HG02610 (cell line): ENCODE measurements around the gene NECAP2.
"Not testable (repeated sequence)": the region's sequence is repeated elsewhere in the genome, so short reads cannot be mapped to it uniquely, and the experiment has no call there.

Experiments
- ATAC-seq: cut with Tn5 transposase; IDR thresholded peaks from one replicate; pipeline ENCODE4 v1.9.1; 2021; ENCODE audit warnings: mild to moderate bottlenecking, moderate library complexity; ENCODE audit not compliant: unreplicated experiment

NECAP2 gene

DNA sequence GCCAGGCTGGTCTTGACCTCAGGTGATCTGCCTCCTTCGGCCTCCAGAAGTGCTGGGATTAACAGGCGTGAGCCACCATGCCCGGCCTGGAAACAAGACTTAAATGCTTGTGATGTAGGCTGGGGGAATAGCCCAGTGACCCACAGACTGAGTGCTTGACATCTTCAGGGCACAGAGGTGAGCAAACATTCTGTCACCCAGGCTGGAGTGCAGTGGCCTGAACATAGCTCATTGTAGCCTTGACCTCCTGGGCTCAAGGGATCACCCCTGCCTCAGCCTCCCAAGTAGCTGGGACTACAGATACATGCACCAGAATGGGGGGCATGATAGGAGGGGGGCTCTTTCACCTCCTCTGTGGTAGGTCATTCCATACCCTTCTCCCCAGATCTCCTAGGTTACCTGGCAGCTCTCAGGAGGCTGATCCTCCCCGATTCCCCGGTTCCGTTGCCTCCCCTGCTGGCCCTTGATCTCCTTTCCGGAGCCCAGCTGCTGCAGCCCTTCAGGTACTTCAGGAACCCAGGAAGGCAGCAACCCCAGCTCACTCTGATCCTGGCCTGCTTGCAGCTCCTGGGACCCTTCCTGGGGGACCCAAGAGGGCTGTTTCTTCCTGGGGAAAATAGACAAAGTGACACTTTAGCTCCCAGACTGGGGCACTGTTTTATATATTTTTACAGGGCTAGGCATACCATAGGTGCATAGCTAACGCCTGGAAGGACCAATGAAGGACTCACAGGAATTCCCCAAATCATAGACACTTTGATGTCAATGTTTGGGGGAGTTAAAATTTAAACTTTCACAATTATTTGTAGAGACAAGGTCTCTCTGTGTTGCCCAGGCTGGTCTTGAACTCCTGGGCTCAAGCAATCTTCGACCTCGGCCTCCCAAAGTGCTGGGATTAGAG lies 15.1 kb upstream of the NECAP2 start:
- no peak for ATAC-seq

DNA sequence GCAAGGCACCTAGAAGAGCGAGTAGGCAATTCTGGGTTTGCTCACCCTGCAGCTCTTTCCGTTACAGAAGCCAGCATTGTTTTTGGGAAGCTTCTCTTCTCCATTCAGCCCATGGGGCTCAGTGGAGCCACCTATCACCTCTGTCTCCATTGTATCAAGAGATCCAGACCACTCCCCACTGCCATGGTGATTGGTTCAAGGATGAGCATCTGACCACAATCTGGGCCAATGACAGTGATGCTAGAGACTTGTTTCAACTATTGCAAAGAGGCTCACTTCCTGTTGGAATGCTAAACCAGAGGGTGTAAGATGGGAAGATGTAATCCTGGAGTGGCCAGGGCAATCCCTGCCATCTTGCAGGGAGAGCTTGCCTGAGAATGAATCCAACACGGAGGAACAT lies 9.9 kb upstream of the NECAP2 start:
- ATAC-seq: no peak

GRCh38 chr1:16433030-16433429 lies 7.5 kb upstream of the NECAP2 start:
- ATAC-seq: no peak

DNA sequence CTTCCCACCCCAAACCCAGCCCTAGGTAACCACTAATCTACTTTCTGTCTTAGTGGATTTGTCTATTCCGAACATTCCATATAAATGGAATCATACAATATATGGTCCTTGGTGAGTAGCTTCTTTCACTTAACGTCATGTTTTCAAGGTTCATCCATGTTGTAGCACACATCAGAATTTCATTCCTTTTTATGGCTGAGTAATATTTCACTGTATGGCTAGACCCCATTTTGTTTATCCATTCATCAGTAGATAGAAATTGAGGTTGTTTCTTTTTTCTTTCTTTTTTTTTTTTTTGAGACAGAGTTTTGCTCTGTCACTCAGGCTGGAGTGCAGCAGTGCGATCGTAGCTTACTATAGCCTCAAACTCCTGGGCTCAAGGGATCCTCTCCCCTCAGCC lies 6.5 kb upstream of the NECAP2 start:
- ATAC-seq: no peak

DNA sequence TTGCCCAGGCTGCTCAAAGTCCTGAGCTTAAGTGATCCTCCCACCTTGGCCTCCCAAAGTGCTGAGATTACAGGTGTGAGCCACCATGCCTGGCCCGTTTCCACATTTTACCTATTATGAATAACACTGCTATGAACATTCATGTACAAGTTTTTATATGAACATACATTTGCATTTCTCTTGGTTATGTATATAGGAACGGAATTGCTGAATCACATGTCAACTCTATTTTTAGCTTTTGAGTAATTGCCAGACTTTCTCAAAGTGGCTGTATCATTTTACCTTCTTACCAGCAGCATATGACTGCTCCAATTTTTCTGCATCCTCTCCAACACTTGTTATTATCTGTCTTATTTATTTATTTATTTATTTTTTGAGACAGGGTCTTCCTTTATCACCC lies 6.0 kb upstream of the NECAP2 start:
- ATAC-seq: no peak

GRCh38 chr1:16436946-16437474 lies 3.5 kb upstream of the NECAP2 start, which contains the start of gene SPATA21:
Gene SPATA21, minus strand, starts transcription at chr1:16437424. Its CDS starts 6,053 bp downstream, at chr1:16431371.
- ATAC-seq: no peak

- no peak for ATAC-seq
These were observed 2.0 kb upstream of the NECAP2 start for GRCh38 chr1:16438516-16438915.

DNA sequence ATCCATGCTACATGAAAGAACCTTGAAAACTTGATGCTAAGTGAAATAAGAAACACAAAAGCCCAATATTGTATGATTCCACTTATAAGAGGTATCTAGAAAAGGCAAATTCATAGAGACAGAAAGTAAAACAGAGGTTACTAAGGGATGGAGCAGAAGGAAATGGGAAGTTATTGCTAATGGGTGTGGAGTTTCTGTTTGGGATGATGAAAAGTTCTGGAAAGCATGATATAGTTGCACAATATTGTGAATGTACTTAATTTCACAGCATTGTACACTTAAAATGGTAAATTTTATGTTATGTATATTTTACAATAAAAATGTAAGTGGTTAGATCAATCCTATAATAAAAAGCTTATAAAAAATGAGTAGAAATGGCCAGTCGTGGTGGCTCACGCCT lies 1.6 kb upstream of the NECAP2 start:
- ATAC-seq: no peak

GRCh38 chr1:16440131-16440469 lies 424 bp upstream of the NECAP2 start:
- ATAC-seq: no peak

DNA sequence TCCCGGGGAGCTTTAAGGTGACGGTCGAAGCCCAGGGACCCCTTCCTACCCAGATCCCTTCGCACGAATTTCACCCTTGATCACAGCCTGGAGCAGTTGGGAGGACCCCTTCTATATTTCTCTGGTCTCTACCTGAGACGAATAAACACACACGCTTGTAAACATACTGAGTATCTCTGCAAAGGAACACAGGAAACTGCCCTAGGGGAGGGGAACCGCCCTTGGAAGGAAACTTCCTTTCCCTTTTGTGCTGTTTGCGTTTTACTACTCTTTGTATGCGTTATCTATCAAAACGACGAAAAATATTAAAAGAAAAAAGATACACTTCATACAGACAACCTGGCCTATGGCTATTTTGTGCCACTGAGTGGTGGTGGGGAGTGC lies 750 bp downstream of the NECAP2 start:
- ATAC-seq: no peak

DNA sequence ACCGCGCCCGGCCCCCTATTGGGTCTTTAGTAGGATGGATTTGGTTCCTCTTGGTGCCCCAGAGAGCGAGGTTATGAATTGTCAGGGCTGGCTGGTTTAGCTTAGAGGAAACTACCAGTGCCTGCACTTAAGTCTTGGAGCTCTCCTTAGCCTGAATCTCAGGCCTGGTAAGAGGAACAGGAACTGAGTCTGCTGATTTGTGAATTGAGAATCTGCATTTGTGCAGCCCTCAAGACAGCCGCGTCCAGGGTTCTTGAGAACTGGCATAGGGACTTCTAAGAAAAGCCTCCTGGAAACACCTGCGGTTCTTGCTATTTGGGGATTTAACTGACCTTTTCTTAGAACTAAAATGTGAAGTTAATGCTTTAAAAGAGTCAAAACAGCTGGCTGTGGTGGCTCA lies 1.7 kb downstream of the NECAP2 start:
- ATAC-seq: no peak

DNA sequence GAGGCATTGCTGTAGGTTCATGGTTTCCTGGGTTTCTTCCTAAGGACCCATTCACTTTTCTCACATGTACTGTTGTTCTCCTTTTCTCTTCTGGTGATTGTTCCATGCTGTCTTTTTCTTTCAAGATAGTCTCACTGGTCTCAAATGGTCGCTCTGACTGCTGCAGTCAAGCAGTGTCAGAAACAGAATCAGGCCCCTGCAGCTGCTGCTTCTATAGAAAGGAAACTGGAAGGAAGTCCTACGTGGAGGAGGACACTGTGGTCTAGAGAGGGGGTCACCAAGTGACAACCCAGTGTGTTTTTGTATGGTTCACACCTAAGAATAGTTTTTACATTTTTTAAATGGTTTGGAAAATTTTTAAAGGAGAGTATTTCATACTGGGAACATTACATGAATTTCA lies 2.4 kb downstream of the NECAP2 start:
- ATAC-seq: no peak

DNA sequence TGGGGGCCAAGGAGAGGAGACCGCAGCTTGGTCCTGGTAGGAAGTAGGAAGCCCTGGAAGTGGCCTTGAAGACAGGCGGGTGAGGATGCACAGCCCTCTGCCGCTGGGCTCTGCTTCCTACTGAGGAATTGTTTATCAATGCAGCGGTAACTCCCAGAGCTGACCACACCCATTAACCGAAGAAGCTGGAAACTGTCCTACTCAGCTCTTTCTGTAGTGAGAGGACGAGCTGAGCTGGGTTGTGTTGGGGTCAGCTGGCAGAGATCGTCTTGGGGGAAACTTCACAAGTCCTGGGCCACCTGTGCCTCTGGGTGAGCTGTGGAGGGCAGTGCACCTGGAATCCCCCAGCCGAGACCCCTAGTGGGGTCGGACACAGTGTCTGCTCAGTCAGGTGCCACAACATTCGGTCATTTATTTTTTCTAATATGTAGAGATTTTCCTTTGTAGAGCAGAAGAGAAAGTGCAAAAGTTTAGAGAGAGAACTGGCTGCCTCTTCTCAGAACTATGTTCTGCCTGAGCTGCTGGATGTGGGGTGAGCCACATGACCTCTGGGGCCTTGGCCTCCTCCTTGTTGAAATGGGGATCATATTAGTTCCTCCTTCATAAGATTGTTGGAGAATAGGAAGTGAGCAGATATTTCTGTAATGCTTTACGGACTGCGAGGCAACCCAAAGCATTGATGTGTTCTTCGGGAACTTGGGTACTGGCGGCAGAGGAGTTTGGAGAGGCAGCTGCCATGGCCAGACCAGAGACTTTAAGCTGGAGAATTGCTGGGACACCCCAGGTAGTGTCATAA lies 3.6 kb downstream of the NECAP2 start:
- ATAC-seq: no peak

GRCh38 chr1:16445052-16445451 lies 4.5 kb downstream of the NECAP2 start:
- ATAC-seq: no peak

DNA sequence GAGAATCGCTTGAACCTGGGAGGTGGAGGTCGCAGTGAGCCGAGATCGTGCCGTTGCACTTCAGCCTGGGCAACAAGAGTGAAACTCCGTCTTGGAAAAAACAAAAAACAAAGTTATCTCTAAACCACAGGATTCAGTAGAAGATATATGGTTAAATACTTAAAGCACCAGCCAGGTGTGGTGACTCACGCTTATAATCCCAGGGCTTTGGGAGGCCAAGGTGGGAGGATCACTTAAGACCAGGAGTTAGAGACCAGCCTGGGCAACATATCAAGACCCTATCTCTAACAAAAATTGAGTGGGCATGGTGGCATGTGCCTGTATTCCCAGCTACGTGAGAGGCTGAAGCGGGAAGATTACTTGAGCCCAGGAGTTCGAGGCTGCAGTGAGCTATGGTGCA lies 5.6 kb downstream of the NECAP2 start:
- ATAC-seq: no peak

DNA sequence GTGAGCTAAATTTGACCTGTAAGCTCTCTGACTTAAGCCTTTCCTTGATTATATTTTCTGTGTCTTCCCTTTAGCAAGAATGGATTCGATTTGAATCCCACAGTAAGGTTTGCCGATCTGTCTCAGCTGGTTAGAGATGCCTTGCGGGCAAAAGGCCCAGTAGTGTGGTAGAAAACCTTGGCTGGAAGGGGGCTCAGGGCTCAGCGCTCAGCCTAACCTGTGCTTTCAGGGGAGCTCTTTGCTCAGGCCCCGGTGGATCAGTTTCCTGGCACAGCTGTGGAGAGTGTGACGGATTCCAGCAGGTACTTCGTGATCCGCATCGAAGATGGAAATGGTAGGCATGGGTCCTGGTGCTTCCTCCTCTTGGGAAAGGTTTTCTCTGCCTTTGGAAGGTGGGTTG lies 7.1 kb downstream of the NECAP2 start:
- ATAC-seq: no peak

DNA sequence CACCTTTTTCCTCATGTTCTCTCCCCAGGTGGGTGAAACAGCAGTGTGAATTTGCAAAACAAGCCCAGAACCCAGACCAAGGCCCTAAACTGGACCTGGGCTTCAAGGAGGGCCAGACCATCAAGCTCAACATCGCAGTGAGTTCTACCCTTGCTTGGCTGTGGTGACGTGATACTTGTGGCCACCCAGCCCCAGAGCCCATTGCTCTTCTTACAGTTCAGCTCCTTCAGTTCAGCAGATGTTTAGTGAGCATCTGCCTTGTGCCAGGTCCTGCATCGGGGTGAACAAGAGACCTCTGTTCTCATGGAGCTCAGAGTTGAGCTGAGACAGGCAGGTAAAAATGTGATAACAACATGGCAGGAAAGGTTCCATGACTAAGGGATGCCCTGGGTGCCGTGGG lies 8.5 kb downstream of the NECAP2 start:
- no peak for ATAC-seq

DNA sequence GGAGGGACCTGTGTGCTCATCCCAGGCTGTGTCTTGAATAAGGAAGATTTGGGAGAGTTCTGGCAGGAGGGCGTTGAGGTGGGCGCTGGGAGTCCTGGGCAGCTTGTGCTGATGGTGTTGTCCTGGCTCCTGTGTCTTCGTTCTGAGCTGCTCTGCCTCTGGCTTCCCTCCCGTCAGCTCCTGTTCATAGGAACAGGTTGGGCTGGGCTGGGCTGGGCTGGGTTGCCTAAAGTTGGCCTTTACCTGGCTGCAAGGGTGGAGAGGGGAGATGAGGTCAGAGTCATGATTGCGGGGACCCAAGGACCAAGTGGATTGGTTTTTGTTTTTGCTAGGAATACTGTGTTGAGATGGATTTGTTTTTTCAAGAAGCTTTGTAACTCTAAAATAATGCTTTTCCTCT lies 9.1 kb downstream of the NECAP2 start:
- no peak for ATAC-seq

- no peak for ATAC-seq
These were observed 10.4 kb downstream of the NECAP2 start for GRCh38 chr1:16450863-16451481.

GRCh38 chr1:16451841-16452528 lies 11.5 kb downstream of the NECAP2 start:
- no peak for ATAC-seq

DNA sequence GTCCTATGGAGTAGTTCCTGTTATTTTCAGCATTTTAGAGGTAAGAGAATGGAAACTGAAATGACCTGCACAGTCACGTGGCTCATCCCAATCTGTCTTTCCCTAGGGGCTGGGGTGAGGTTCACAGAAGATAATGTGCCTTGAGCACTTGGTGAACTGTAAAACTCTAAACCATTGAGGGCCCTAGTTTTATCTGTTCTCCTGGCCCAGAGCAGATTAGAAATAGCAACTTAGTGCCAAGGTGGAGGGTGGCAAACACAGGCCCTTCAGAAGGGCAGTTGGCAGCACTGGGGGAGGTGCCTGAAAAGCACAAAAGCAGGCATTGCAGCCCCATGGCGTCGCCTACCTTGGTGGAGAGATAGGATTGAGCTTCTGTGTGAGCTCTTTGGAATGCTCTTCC lies 14.4 kb downstream of the NECAP2 start:
- ATAC-seq: not testable (repeated sequence)
